NCI-H748 (cell line): ENCODE data around the gene RABL6.
"Not testable (repeated sequence)": the region's sequence is repeated elsewhere in the genome, so short reads cannot be mapped to it uniquely, and the experiment has no call there.

Experiments used
- DNase-seq: peaks from one replicate; lab custom pipeline; 2025; ENCODE audit not compliant: unreplicated experiment; lab: John Stamatoyannopoulos, UW

RABL6 gene

GRCh38 chr9:136794281-136794999 is 13.3 kb upstream of the RABL6 start:
- no peak for DNase-seq

DNA sequence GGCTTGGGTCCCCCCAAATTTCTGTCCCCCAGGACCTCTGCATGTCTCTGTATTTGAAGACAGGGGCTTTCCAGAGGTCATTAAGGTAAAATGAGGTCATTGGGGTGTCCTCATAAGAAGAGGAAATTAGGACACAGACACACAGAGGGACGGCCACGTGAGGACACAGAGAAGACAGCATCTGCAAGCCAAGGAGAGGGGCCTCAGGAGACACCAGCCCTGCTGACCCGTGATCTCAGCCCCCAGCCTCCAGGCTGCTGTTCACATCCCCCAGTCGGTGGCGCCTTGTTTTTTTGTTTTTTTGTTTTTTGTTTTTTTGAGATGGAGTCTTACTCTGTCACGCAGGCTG is 12.8 kb upstream of the RABL6 start:
- no peak for DNase-seq

GRCh38 chr9:136796238-136796774 is 11.4 kb upstream of the RABL6 start, which contains the start of gene CCDC183:
TSS of gene CCDC183 (plus strand) at chr9:136796338. CDS start at chr9:136796398, 60 bp downstream.
- no peak for DNase-seq

DNA sequence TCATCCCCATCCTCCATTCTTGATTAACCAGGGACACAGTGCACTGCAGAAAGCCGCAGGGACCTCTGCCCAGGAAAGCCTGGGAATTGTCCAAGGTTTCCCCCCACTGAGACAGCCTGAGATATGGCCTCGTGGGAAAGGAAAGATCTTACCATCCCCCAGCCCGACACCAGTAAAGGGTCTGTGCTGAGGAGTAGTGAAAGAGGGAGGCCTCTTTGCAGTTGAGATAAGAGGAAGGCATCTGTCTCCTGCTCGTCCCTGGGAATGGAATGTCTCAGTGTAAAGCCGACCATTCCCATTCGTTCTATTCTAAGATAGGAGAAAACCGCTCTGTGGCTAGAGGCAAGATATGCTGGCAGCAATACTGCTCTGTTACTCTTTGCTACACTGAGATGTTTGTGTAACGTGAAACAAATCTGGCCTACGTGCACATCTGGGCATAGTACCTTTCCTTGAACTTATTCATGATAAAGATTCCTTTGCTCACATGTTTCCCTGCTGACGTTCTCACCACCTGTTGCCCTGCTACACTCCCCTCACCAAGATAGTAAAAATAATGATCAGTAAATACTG is 10.9 kb upstream of the RABL6 start:
- DNase-seq, result not testable (repeated sequence)

DNA sequence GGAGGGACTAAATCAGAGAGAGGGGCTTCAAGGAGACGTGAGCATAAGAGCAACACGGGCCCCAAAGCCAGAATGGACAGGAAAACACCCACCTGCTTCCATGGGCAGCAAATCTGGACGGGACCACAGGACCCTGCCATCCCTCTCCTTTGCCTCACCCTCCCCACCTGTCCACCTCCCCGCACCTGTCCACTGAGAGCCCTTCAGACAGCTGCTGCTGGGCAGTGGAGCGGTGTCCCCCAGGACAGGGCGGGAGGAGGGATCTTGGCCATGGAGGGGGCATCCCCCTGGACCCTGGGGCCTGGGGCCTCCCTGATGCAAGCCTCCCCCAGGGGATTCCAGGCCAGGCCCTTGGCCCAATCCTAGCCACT is 9.1 kb upstream of the RABL6 start:
- DNase-seq, result no peak

DNA sequence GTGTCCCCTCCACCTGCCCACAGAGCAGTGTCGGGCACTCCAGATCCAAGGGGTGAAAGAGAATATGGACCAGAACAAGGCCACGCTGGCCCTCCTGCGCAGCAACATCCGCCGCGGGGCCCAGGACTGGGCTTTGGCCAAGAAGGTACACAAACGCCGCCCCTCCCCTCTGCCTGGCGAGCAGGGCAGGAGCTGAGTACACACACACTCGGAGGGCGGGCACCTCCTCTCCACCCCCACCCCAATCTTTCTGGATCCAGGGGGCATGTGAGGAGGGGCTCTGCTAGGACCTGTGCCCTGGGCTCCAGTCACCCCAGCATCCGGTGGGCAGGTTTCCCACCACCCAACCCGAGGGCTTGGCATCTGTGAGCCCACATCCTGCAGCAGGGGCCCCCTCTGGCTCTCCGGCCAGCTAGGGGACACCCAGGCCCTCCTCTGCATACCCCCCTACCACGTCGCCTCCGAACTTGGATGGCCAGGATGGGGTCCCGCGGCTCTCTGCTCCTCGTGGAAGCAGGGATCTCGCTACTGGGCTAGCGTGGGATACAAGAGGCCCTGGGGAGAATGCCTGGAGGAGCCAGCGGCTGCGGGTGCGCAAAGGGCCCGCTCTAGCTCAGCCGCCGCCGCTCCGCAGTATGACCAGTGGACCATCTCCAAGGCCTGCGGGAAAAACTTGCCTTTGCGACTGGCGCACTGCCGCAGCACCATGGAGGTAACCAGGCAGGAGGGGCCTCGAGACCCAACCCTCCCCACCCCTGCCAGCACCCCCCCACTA is 8.5 kb upstream of the RABL6 start:
- DNase-seq, result peak; percentile 78

DNA sequence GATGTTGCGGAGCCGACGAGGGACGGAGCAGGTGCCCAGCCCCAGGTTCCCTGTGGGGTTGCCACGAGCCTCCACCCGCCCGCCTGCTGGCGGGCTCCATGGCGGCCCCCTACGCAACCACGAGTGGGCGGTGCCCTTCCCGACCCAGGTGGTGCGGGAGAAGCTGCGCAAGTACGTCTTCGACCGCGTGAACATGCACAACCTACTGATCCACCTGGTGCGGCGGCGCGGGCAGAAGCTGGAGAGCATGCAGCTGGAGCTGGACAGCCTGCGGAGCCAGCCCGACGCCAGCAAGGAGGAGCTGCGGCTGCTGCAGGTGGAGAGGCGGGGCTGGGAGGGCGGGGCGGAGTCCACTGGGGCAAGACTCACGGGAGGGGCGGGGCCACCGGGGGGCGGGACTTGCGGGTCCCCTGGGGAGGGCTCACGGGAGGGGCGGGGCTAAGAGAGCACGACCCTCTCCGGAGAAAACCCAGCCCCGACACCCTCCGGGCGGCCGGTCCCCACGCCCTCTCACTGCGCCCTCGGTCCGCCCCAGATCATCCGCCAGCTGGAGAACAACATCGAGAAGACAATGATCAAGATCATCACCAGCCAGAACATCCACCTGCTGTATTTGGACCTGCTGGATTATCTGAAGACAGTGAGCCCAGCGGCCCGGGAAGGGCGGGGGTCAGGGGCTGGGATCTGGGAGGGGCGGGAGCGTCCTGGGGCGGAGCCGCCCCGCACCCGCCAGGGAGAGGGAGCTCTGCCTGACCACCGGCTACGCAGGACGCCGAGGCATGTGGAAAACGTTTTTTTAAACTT is 7.7 kb upstream of the RABL6 start:
- DNase-seq, result peak; percentile 93

DNA sequence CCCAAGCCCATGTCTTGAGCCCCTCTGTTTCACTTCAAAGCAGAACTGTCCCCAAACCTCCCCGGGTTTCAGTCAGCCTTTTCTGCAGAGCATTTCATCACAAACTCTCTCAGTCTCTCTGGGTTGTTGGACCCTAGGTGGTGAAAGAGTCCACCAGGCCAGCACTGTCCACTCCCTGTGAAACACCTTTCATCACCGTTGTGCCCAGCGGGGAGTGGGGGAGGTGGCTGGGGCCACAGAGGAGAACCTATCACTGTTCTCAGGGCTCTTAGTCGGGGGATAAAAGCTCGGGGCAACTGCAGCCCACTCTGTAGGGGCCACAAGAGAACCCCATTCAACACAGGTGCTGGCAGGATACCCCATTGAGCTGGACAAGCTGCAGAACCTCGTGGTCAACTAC is 5.4 kb upstream of the RABL6 start:
- DNase-seq, result no peak

- not testable (repeated sequence) for DNase-seq
These were observed 4.7 kb upstream of the RABL6 start for GRCh38 chr9:136803009-136803550.

- no peak for DNase-seq
These were observed 3.9 kb upstream of the RABL6 start for GRCh38 chr9:136803551-136804508.

DNA sequence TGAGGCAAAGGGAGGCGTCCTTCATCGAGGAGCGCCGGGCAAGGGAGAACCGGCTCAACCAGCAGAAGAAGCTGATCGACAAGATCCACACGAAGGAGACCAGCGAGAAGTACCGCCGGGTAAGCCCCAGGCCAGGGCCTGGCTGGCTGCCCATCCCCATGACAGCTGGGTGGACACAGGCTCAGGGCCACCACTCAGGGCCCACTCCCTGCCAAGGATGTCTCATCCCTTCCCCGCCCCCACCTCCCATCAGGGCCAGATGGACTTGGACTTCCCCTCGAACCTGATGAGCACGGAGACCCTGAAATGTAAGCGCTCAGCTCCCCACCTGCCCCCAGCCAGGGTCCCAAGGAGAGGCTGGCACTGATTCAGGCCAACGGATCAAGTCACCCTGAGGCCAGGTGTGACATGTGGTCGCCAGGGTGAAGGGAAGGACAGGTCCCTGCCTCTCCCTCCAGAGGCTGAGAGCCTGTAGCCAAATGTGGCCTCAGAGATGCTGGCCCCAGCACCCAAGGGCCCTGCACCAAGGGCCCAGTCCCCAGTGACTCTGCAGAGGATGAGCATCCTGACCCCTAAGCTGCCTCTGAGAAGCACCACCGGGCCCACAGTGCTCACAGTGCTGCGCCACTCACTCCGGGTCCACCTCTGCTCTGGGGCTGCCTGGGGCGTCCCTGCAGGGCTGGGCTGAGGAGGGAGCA is 3.1 kb upstream of the RABL6 start:
- DNase-seq, result no peak

DNA sequence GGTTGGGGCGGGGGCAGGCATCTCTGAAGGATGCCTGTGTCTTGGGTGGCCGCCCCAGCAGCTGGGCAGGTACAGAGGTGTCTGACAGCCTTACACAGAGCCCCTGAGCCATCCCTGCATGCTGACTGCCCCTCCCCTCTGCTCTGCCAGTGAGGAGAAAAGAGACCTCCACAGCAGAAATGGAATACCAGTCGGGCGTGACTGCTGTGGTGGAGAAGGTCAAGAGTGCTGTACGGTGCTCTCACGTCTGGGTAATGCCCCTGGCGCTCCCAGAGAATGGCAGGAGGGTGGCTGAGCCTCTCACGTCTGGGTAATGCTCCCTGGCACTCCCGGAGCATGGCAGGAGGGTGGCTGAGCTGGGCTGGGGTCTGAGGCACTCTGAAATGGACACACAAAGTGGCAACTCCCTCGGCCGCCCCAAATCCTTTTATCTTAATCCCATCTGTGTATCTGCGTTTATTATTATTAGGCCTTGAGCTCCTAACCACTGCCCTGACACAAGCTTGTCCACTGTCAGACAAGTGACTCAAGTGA is 2.5 kb upstream of the RABL6 start:
- DNase-seq, result no peak

DNA sequence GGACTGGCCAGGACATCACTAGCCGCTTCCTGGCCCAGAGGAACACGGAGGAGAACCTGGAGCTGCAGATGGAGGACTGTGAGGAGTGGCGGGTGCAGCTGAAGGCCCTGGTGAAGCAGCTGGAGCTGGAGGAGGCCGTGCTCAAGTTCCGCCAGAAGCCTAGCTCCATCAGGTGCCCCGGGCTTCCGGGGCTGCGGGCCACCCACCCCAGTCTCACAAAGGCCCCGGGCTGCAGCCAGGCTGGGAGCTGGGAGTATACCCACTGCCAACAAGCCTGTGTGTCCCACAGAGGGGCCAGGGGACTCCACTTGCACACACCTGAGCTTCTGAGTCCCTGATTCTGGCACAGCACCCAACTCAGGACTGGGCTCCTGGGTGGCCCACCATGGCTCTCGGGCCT is 1.7 kb upstream of the RABL6 start:
- DNase-seq, result no peak

DNA sequence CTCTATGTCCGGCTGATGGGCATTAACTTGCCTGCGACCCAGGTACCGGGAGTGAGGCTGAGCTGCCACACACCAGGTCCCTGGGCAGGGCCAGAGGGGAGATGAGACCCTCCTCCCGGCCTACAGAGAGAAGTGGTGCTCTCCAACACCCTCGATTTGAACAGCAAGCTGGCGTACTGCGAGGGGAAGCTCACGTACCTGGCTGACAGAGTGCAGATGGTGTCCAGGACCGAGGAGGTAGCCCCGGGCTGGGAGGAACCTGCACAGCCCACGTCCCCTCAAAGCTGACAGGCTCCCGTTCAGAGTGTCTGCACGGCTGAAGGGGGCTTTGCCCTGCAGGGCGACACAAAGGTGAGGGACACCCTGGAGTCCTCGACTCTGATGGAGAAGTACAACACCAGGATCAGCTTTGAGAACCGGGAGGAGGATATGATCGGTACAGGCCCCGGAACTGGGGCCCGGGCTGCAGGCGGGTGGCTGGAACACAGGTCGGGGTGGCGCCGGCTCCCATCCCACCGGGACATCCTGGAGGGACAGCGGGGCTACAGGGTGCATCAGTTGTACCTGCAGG is 1.0 kb upstream of the RABL6 start:
- DNase-seq, result no peak

GRCh38 chr9:136808075-136808805 is 492 bp downstream of the RABL6 start:
- DNase-seq, result peak; percentile 35

DNA sequence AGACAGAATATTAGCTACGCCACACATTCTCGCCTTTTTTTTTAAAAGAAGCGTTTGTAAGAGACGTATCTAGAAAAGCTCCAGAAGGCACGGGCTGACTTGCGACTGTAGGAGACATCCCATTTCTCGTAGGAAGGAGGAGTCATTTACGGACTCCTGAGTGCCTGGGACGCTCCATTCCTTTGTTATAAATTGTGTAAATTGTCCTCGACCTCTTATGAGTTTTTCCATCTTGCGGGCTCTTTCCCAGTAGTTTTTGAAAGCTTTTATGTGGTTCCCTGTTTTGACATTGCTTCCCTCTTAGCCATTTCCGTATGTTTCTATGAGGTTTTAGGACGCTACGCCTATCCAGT is 1.0 kb downstream of the RABL6 start:
- no peak for DNase-seq

GRCh38 chr9:136814725-136815421 is 7.1 kb downstream of the RABL6 start:
- DNase-seq, result no peak
